GM12878 (cell line): ENCODE results near the gene SHF. TPM values are rescaled to one million over a fixed set of nuclear protein-coding genes. Genes with fewer than 3 reads are reported as not detected.

ENCODE experiments used
- BRCA1 ChIP-seq: IDR thresholded peaks from 2 replicates; pipeline ENCODE4 v1.6.1; 2011; ENCODE audit warnings: low read depth, low read length, improper control_type of control experiment
- DPF2 ChIP-seq: fragments of 450-650 bp; IDR thresholded peaks from 2 replicates; pipeline ENCODE4 v1.6.1; 2017; ENCODE audit warnings: mild to moderate bottlenecking
- IRF4 ChIP-seq: IDR thresholded peaks from 2 replicates; pipeline ENCODE4 v1.6.1; 2011; ENCODE audit warnings: low read depth, low read length
- JUND ChIP-seq: IDR thresholded peaks from 2 replicates; pipeline ENCODE4 v1.6.1; 2012; ENCODE audit warnings: low read depth, mild to moderate bottlenecking, low read length, improper control_type of control experiment, moderate library complexity
- MEF2B ChIP-seq: fragments of 450-650 bp; IDR thresholded peaks from 2 replicates; pipeline ENCODE4 v1.6.1; 2018; ENCODE audit warnings: mild to moderate bottlenecking, moderate library complexity; ENCODE audit not compliant: partially characterized antibody, poor library complexity, severe bottlenecking
- NR2C2 ChIP-seq: IDR thresholded peaks from 2 replicates; pipeline ENCODE4 v1.6.1; 2011; ENCODE audit warnings: borderline replicate concordance, low read depth; ENCODE audit not compliant: control insufficient read depth, insufficient read length
- NR2F1 ChIP-seq: fragments of 450-650 bp; conservative IDR thresholded peaks from 2 replicates; pipeline ENCODE4 v1.6.1; 2017; ENCODE audit warnings: mild to moderate bottlenecking
- POLR2AphosphoS5 ChIP-seq: IDR thresholded peaks from 2 replicates; pipeline ENCODE4 v1.6.1; 2011; ENCODE audit warnings: mild to moderate bottlenecking, low read length, inconsistent platforms
- SMAD5 ChIP-seq: IDR thresholded peaks from 2 replicates; pipeline ENCODE4 v1.6.1; 2016; ENCODE audit warnings: antibody characterized with exemption, low read depth
- TAF1 ChIP-seq: IDR thresholded peaks from 2 replicates; pipeline ENCODE4 v1.6.1; 2011; ENCODE audit warnings: mild to moderate bottlenecking, low read depth, low read length, borderline replicate concordance
- polyA plus RNA-seq, 11 experiments: library from polyadenylated mRNA; depleted of rRNA in 4 of 11; unstranded in 6 of 11; stranded (reverse) in 5 of 11; fragments of >200 nt; fragmentation: Nextera tagmentation in 4 of 11; fragmentation: Illumina TruSeq in 1 of 11; extraction: Ambion mirVana in 4 of 11; extraction: Trizol in 1 of 11; gene quantifications; 1 replicate in 1 of 11; 2 replicates in 10 of 11; pipeline versions ENCODE4 v1.2.1 to v1.2.3, GENCODE V29; 2011 to 2016; ENCODE audit warnings: inconsistent platforms in 2 of 11, missing spikeins in 2 of 11, low read depth in 1 of 11
- total RNA-seq, 4 experiments: library from RNA; depleted of rRNA in 3 of 4; stranded (reverse); fragments of >200 nt in 3 of 4; fragmentation: Illumina TruSeq in 1 of 4; extraction: Trizol in 1 of 4; gene quantifications; 2 replicates each; pipeline versions ENCODE4 v1.2.1 to v1.2.3, GENCODE V29; 2013 to 2021
- TF ChIP-seq, protein P1 (sequence below): fragments of 150-350 bp; IDR thresholded peaks from 2 replicates; pipeline ENCODE4 v1.6.1; 2016; ENCODE audit warnings: low read depth, low read length
- TF ChIP-seq, protein P2 (sequence below): IDR thresholded peaks from 2 replicates; pipeline ENCODE4 v1.6.1; 2012; ENCODE audit warnings: low read depth, low read length, improper control_type of control experiment
- TF ChIP-seq, protein P3 (sequence below): fragments of 450-650 bp; IDR thresholded peaks from 2 replicates; pipeline ENCODE4 v1.6.1; 2017; ENCODE audit warnings: mild to moderate bottlenecking, moderate library complexity
- TF ChIP-seq, protein P4 (sequence below): IDR thresholded peaks from 2 replicates; pipeline ENCODE4 v1.6.1; 2012; ENCODE audit warnings: mild to moderate bottlenecking, low read depth, low read length

The SHF gene
- total and polyA plus RNA-seq, 10 of the 15 experiments (the other 5 are each of a cell fraction or from before 2014, with no cell fraction given) = 0.04 to 5.7 (median 1.0) TPM; not detected in 1

DNA sequence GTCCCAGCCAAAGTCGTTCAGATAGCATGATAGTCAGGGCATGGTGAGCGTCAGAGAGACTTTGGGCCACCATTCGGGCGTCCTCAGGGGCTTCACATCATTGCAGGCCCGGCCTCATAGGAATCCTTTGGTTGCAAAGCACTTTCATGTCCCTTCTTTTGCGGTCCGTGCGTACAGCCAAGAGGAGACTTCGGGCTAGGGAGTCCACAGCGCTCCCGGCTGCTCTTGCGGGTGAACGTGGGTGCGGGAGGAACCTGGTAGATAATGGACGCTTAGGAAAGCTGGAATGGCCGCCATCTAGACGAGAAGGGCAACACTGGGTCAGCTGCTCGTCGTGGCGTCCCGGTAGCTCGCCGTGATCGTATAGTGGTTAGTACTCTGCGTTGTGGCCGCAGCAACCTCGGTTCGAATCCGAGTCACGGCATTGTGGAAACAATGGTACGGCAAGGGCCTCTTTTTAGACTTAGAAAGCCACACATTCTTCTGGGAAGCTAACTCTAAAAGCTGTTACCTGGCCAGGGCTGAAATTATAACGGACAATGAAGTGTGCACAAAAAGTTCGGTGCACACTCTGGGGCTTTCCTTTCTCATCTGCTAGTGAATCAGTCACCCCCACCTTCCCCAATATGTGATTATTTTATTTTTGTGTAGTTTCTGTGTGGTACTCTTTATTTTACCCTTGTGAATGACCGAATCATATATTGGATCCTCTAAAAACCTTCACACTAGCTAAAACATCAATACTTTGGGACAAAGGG lies 13.2 kb upstream of the SHF start (continued):
- TF ChIP-seq, protein P1, sequence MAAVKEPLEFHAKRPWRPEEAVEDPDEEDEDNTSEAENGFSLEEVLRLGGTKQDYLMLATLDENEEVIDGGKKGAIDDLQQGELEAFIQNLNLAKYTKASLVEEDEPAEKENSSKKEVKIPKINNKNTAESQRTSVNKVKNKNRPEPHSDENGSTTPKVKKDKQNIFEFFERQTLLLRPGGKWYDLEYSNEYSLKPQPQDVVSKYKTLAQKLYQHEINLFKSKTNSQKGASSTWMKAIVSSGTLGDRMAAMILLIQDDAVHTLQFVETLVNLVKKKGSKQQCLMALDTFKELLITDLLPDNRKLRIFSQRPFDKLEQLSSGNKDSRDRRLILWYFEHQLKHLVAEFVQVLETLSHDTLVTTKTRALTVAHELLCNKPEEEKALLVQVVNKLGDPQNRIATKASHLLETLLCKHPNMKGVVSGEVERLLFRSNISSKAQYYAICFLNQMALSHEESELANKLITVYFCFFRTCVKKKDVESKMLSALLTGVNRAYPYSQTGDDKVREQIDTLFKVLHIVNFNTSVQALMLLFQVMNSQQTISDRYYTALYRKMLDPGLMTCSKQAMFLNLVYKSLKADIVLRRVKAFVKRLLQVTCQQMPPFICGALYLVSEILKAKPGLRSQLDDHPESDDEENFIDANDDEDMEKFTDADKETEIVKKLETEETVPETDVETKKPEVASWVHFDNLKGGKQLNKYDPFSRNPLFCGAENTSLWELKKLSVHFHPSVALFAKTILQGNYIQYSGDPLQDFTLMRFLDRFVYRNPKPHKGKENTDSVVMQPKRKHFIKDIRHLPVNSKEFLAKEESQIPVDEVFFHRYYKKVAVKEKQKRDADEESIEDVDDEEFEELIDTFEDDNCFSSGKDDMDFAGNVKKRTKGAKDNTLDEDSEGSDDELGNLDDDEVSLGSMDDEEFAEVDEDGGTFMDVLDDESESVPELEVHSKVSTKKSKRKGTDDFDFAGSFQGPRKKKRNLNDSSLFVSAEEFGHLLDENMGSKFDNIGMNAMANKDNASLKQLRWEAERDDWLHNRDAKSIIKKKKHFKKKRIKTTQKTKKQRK = no peak
- no peak for TF ChIP-seq NR2C2
- TF ChIP-seq POLR2AphosphoS5 = peak; percentile 65; the same call in 1 of the 2 replicates
- TF ChIP-seq MEF2B = no peak
- no peak for TF ChIP-seq NR2F1
- TF ChIP-seq, protein P2, sequence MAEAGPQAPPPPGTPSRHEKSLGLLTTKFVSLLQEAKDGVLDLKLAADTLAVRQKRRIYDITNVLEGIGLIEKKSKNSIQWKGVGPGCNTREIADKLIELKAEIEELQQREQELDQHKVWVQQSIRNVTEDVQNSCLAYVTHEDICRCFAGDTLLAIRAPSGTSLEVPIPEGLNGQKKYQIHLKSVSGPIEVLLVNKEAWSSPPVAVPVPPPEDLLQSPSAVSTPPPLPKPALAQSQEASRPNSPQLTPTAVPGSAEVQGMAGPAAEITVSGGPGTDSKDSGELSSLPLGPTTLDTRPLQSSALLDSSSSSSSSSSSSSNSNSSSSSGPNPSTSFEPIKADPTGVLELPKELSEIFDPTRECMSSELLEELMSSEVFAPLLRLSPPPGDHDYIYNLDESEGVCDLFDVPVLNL = no peak
- no peak; the same call in 1 of the 2 replicates for TF ChIP-seq DPF2
- peak; percentile 7; the same call in 1 of the 2 replicates for TF ChIP-seq IRF4
- TF ChIP-seq TAF1 = no peak
- TF ChIP-seq, protein P3, sequence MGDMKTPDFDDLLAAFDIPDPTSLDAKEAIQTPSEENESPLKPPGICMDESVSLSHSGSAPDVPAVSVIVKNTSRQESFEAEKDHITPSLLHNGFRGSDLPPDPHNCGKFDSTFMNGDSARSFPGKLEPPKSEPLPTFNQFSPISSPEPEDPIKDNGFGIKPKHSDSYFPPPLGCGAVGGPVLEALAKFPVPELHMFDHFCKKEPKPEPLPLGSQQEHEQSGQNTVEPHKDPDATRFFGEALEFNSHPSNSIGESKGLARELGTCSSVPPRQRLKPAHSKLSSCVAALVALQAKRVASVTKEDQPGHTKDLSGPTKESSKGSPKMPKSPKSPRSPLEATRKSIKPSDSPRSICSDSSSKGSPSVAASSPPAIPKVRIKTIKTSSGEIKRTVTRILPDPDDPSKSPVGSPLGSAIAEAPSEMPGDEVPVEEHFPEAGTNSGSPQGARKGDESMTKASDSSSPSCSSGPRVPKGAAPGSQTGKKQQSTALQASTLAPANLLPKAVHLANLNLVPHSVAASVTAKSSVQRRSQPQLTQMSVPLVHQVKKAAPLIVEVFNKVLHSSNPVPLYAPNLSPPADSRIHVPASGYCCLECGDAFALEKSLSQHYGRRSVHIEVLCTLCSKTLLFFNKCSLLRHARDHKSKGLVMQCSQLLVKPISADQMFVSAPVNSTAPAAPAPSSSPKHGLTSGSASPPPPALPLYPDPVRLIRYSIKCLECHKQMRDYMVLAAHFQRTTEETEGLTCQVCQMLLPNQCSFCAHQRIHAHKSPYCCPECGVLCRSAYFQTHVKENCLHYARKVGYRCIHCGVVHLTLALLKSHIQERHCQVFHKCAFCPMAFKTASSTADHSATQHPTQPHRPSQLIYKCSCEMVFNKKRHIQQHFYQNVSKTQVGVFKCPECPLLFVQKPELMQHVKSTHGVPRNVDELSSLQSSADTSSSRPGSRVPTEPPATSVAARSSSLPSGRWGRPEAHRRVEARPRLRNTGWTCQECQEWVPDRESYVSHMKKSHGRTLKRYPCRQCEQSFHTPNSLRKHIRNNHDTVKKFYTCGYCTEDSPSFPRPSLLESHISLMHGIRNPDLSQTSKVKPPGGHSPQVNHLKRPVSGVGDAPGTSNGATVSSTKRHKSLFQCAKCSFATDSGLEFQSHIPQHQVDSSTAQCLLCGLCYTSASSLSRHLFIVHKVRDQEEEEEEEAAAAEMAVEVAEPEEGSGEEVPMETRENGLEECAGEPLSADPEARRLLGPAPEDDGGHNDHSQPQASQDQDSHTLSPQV = no peak
- no peak for TF ChIP-seq SMAD5
- TF ChIP-seq, protein P4, sequence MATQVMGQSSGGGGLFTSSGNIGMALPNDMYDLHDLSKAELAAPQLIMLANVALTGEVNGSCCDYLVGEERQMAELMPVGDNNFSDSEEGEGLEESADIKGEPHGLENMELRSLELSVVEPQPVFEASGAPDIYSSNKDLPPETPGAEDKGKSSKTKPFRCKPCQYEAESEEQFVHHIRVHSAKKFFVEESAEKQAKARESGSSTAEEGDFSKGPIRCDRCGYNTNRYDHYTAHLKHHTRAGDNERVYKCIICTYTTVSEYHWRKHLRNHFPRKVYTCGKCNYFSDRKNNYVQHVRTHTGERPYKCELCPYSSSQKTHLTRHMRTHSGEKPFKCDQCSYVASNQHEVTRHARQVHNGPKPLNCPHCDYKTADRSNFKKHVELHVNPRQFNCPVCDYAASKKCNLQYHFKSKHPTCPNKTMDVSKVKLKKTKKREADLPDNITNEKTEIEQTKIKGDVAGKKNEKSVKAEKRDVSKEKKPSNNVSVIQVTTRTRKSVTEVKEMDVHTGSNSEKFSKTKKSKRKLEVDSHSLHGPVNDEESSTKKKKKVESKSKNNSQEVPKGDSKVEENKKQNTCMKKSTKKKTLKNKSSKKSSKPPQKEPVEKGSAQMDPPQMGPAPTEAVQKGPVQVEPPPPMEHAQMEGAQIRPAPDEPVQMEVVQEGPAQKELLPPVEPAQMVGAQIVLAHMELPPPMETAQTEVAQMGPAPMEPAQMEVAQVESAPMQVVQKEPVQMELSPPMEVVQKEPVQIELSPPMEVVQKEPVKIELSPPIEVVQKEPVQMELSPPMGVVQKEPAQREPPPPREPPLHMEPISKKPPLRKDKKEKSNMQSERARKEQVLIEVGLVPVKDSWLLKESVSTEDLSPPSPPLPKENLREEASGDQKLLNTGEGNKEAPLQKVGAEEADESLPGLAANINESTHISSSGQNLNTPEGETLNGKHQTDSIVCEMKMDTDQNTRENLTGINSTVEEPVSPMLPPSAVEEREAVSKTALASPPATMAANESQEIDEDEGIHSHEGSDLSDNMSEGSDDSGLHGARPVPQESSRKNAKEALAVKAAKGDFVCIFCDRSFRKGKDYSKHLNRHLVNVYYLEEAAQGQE = no peak
- no peak for TF ChIP-seq JUND
- TF ChIP-seq BRCA1 = no peak
